Endothelial cell of umbilical vein (primary cell): Measurements from ENCODE around the gene MED7. TPM values are rescaled to one million over a fixed set of nuclear protein-coding genes. Genes with fewer than 3 reads are reported as not detected.

ENCODE experiments used
- BruUV-seq: library from RNA; stranded (reverse); fragments of 400-500 nt; replicated peaks from 2 replicates; lab custom pipeline; 2021; lab: Mats Ljungman, UMichigan
- CTCF ChIA-PET: fragments of 300-600, 350-600 bp; sonication (Branson Sonifier 250); formaldehyde crosslinking; loops from one replicate; lab custom pipeline; 2021; ENCODE audit warnings: antibody characterized with exemption, inconsistent platforms; lab: Charles Lee
- POLR2A ChIA-PET: fragments of 300-600, 350-600 bp; sonication (Branson Sonifier 250); formaldehyde crosslinking; loops from one replicate; lab custom pipeline; 2021; ENCODE audit warnings: antibody characterized with exemption, inconsistent platforms; lab: Charles Lee
- DNase-seq: peaks from one replicate; pipeline ENCODE4 v3.0.0-alpha.2; 2011; ENCODE audit warnings: low read depth, low spot score
- FAIRE-seq: peaks from 2 replicates; lab custom pipeline; 2011; peaks lifted over from hg19 to GRCh38; lab: Jason Lieb, UNC
- H2AFZ ChIP-seq: 2 replicates; pipeline ENCODE4 v1.6.0; 2012; ENCODE audit warnings: low read depth, low read length, control low read depth, inconsistent platforms
- H3K27ac ChIP-seq: 2 replicates; pipeline ENCODE4 v1.5.1; 2011; ENCODE audit warnings: low read depth, mild to moderate bottlenecking, control low read depth, low read length, moderate library complexity; ENCODE audit not compliant: insufficient read depth
- H3K27me3 ChIP-seq, 2 experiments: 2 replicates each; pipeline versions ENCODE4 v1.6.0 to v1.6.1; 2011; ENCODE audit warnings: low read length in 2 of 2, mixed read lengths in 1 of 2; ENCODE audit not compliant: control insufficient read depth in 2 of 2, insufficient read depth in 2 of 2
- H3K36me3 ChIP-seq, 2 experiments: 2 replicates in 1 of 2; 3 replicates in 1 of 2; pipeline ENCODE4 v1.5.1; 2011; ENCODE audit warnings: low read length in 2 of 2, mild to moderate bottlenecking in 1 of 2, moderate library complexity in 1 of 2; ENCODE audit not compliant: control insufficient read depth in 2 of 2, insufficient read depth in 2 of 2; ENCODE audit errors: extremely low read depth in 1 of 2
- H3K4me1 ChIP-seq: 3 replicates; pipeline ENCODE4 v1.5.1; 2011; ENCODE audit warnings: mild to moderate bottlenecking, low read length; ENCODE audit not compliant: control insufficient read depth, insufficient read depth; ENCODE audit errors: extremely low read depth
- H3K4me2 ChIP-seq: 2 replicates; pipeline ENCODE4 v1.6.1; 2011; ENCODE audit warnings: low read length, control low read depth, mixed read lengths; ENCODE audit not compliant: insufficient read depth
- H3K4me3 ChIP-seq, 3 experiments: fragments of 200-600 bp in 1 of 3; sonication (generic), shearing (Covaris generic) in 1 of 3; replicated peaks in 1 of 3; 2 replicates each; pipeline ENCODE4 v1.5.1; 2011 to 2016; ENCODE audit warnings: control low read depth in 3 of 3, low read length in 3 of 3, mild to moderate bottlenecking in 2 of 3, inconsistent platforms in 1 of 3, low read depth in 1 of 3, moderate library complexity in 1 of 3; ENCODE audit not compliant: insufficient read depth in 1 of 3
- H3K79me2 ChIP-seq: 2 replicates; pipeline ENCODE4 v1.6.0; 2012; ENCODE audit warnings: low read length, inconsistent platforms; ENCODE audit not compliant: control insufficient read depth, insufficient read depth
- H3K9ac ChIP-seq: replicated peaks from 2 replicates; pipeline ENCODE3; 2011; ENCODE audit warnings: low read length, control low read depth; ENCODE audit not compliant: insufficient read depth; ENCODE audit errors: extremely low read depth
- H3K9me1 ChIP-seq: replicated peaks from 3 replicates; pipeline ENCODE4 v1.6.0; 2011; ENCODE audit warnings: mild to moderate bottlenecking, low read length; ENCODE audit not compliant: control insufficient read depth, insufficient read depth; ENCODE audit errors: extremely low read depth
- H3K9me3 ChIP-seq: replicated peaks from 2 replicates; pipeline ENCODE4 v1.5.1; 2012; ENCODE audit warnings: low read length, inconsistent platforms; ENCODE audit not compliant: control insufficient read depth, insufficient read depth
- H4K20me1 ChIP-seq: replicated peaks from 2 replicates; pipeline ENCODE3; 2011; ENCODE audit warnings: mild to moderate bottlenecking, low read length; ENCODE audit not compliant: control insufficient read depth, insufficient read depth; ENCODE audit errors: extremely low read depth
- EZH2 ChIP-seq: IDR thresholded peaks from 2 replicates; pipeline ENCODE4 v1.6.1; 2012; ENCODE audit warnings: borderline replicate concordance, low read depth, mild to moderate bottlenecking, moderate library complexity, low read length, inconsistent platforms; ENCODE audit not compliant: severe bottlenecking
- FOS ChIP-seq: IDR thresholded peaks from 2 replicates; pipeline ENCODE4 v1.6.1; 2011; ENCODE audit warnings: mild to moderate bottlenecking, low read length, moderate library complexity, borderline replicate concordance; ENCODE audit not compliant: insufficient read depth
- GATA2 ChIP-seq: IDR thresholded peaks from 2 replicates; pipeline ENCODE4 v1.7.0; 2011; ENCODE audit warnings: low read depth, mild to moderate bottlenecking, moderate library complexity, mixed read lengths, low read length; ENCODE audit not compliant: insufficient read length, insufficient read depth
- JUN ChIP-seq: IDR thresholded peaks from 2 replicates; pipeline ENCODE4 v1.6.1; 2011; ENCODE audit warnings: borderline replicate concordance, low read depth; ENCODE audit not compliant: insufficient read length, insufficient read depth
- MAX ChIP-seq: IDR thresholded peaks from 2 replicates; pipeline ENCODE4 v1.6.1; 2011; ENCODE audit not compliant: insufficient read depth, insufficient read length
- MYC ChIP-seq: IDR thresholded peaks from one replicate; pipeline ENCODE4 v1.6.1; 2011; ENCODE audit warnings: mild to moderate bottlenecking, low read depth, low read length
- POLR2A ChIP-seq: IDR thresholded peaks from 2 replicates; pipeline ENCODE4 v1.6.1; 2012; ENCODE audit warnings: low read depth, mild to moderate bottlenecking, control low read depth, low read length
- POLR2AphosphoS5 ChIP-seq: IDR thresholded peaks from 2 replicates; pipeline ENCODE4 v1.6.1; 2012; ENCODE audit warnings: low read depth, mild to moderate bottlenecking, control low read depth, low read length, moderate library complexity; ENCODE audit not compliant: insufficient read depth
- dilution Hi-C: fragments of 300-500 bp; cut with MboI; formaldehyde crosslinking; loops from one replicate; pipeline ENCODE4 v1.15.0; 2019; ENCODE audit warnings: low sequenced_read_pairs; ENCODE audit not compliant: extremely low pct_ligation_motif_present
- intact Hi-C: fragments of 100-400 bp; cut with micrococcal nuclease; formaldehyde crosslinking; loops from one replicate; pipeline ENCODE4 v1.10.0; 2022
- polyA plus RNA-seq, 4 experiments: library from polyadenylated mRNA; depleted of rRNA in 3 of 4; stranded (reverse) in 3 of 4; unstranded in 1 of 4; fragments of >200 nt; gene quantifications; 2 replicates each; pipeline versions ENCODE4 v1.2.1 to v1.2.3, GENCODE V29; 2011 to 2012; ENCODE audit warnings: missing spikeins in 1 of 4
- total RNA-seq: library from RNA; stranded (reverse); gene quantifications from 2 replicates; pipeline ENCODE4 v1.2.3, GENCODE V29; 2021
- TF ChIP-seq, protein P1 (sequence below), 2 donors: IDR thresholded peaks; 1 replicate in 1 of 2; 2 replicates in 1 of 2; pipeline ENCODE4 v1.5.1; 2011; ENCODE audit warnings: low read length in 2 of 2, mild to moderate bottlenecking in 2 of 2, moderate library complexity in 2 of 2, control low read depth in 1 of 2, inconsistent platforms in 1 of 2, low read depth in 1 of 2; ENCODE audit not compliant: insufficient read depth in 1 of 2; ENCODE audit errors: extremely low read depth in 1 of 2

MED7 gene
- total and polyA plus RNA-seq, 2 donors (not counting 3 experiments of a cell fraction or from before 2014, with no cell fraction given): 4.3 to 9.2 TPM

DNA sequence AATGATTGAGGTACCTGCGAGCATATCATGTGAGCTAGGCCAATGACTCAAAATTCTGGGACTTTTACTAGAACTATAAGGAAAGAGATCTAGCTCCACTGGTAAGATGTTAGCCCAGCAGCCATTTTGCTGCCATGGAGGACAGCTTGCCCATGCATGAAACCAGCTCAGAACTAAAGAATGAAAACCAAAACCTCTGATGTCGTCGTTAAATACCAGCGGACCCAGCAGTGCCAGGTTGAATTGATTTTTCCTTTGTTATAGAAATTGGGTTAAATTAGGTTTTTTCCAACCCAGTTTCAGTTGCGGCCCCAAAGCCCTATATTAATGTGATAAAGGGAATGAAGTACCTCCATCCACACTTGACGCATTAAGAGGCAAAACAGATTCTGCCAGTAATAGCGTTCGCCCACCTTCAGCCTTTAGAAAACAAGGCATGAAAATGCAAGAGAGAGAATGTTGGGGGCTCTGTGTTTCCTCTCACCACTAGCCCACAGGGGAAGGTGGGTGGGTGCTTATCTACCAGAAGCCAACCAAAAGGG is 32.5 kb upstream of the MED7 start:
- FAIRE-seq: no peak
- Histone ChIP-seq H3K27ac (no peak overlapping the region), H3K4me1 (no peaks in the 10 kb centered on the region), H3K4me2 (no peak overlapping the region), H4K20me1 (no peaks in the 10 kb centered on the region), H3K4me3 (no peak overlapping the region), H3K9me3 (no peaks in the 10 kb centered on the region), H3K36me3 (no peaks in the 10 kb centered on the region), H2AFZ (no peak overlapping the region), H3K79me2 (no peaks in the 10 kb centered on the region), H3K27me3 (no peaks in the 10 kb centered on the region), H3K9ac (no peak overlapping the region), H3K9me1 (no peaks in the 10 kb centered on the region)
- no peak for TF ChIP-seq GATA2
- ChIA-PET CTCF (interaction anchor here (1.5 kb wide), 1 partner anchor 26 kb away, joined by 5 read pairs; no protein-coding TSS in a partner anchor), POLR2A (no interaction called here)
- DNase-seq: no peak
- dilution Hi-C loops (no loop called here), intact Hi-C loops (no loop called here)
- no TSS peak for BruUV-seq

DNA sequence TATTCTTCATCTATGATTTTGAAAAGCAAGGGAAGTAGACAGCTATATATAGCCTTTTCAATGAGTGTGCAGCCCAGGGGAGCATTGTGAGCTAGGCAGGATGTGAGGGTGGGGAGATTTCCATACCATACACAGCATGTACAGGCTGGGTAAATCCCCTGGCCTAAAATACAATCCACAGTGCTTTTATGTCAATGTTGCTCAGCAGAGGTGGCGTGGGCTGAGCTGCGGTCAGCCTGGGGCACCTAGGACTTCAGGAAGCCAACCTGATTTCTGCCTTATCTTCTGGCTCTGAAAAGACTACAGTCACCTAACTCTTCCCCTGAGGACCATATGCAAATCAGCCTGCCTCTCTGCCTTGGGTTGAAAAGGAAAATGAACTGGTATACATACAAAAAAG is 29.7 kb upstream of the MED7 start:
- CTCF ChIA-PET: no interaction called here
- no peak overlapping the region for H3K4me3 ChIP-seq
- FAIRE-seq (no peak), DNase-seq (no peak)
- TF ChIP-seq EZH2 (no peak), MYC (no peak), POLR2AphosphoS5 (no peak), POLR2A (no peak), GATA2 (no peak), JUN (no peak), MAX (no peak), FOS (no peak)
- TF ChIP-seq, protein P1, sequence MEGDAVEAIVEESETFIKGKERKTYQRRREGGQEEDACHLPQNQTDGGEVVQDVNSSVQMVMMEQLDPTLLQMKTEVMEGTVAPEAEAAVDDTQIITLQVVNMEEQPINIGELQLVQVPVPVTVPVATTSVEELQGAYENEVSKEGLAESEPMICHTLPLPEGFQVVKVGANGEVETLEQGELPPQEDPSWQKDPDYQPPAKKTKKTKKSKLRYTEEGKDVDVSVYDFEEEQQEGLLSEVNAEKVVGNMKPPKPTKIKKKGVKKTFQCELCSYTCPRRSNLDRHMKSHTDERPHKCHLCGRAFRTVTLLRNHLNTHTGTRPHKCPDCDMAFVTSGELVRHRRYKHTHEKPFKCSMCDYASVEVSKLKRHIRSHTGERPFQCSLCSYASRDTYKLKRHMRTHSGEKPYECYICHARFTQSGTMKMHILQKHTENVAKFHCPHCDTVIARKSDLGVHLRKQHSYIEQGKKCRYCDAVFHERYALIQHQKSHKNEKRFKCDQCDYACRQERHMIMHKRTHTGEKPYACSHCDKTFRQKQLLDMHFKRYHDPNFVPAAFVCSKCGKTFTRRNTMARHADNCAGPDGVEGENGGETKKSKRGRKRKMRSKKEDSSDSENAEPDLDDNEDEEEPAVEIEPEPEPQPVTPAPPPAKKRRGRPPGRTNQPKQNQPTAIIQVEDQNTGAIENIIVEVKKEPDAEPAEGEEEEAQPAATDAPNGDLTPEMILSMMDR (IDR thresholded peaks at IDR 0.05; ENCODE audit: extremely low read depth in 1 of 2, insufficient read depth in 1 of 2, low read depth in 1 of 2, low read length in 2 of 2): no peak
- POLR2A ChIA-PET: no interaction called here
- no peak overlapping the region for H3K27ac ChIP-seq
- H3K9me3 ChIP-seq: no peaks in the 10 kb centered on the region
- no peak overlapping the region for H2AFZ ChIP-seq
- H3K27me3 ChIP-seq: no peaks in the 10 kb centered on the region
- intact Hi-C loops: no loop called here
- H3K79me2 ChIP-seq: no peaks in the 10 kb centered on the region
- no peak overlapping the region for H3K9ac ChIP-seq
- no peaks in the 10 kb centered on the region for H3K9me1 ChIP-seq
- no peaks in the 10 kb centered on the region for H3K4me1 ChIP-seq
- no peaks in the 10 kb centered on the region for H4K20me1 ChIP-seq
- dilution Hi-C loops: no loop called here
- no TSS peak for BruUV-seq
- no peaks in the 10 kb centered on the region for H3K36me3 ChIP-seq
- H3K4me2 ChIP-seq: no peak overlapping the region
